Neural cell (in vitro differentiated cells): Measurements from ENCODE around the gene HDGFL3. TPM values are rescaled to one million over a fixed set of nuclear protein-coding genes. Genes with fewer than 3 reads are reported as not detected.

Source experiments
- H2AFZ ChIP-seq: fragments of 200-600, 300-800 bp; sonication (generic), shearing (Covaris generic); 2 replicates; pipeline ENCODE4 v1.6.0; 2014; ENCODE audit warnings: low read depth, mild to moderate bottlenecking, antibody characterized with exemption, low read length, moderate library complexity
- H3F3A ChIP-seq: fragments of 200-600 bp; shearing (Covaris generic); 2 replicates; pipeline ENCODE4 v1.6.1; 2016; ENCODE audit warnings: mild to moderate bottlenecking, moderate library complexity, mixed read lengths, antibody characterized with exemption, low read length; ENCODE audit not compliant: insufficient read depth, poor library complexity, severe bottlenecking
- H3K27ac ChIP-seq: fragments of 200-600, 300-800 bp; sonication (generic), shearing (Covaris generic); 2 replicates; pipeline ENCODE4 v1.5.1; 2014; ENCODE audit warnings: mild to moderate bottlenecking, low read length, moderate library complexity
- H3K27me3 ChIP-seq: fragments of 300-800, 200-600 bp; sonication (generic), shearing (Covaris generic); 2 replicates; pipeline ENCODE4 v1.6.0; 2014; ENCODE audit warnings: mild to moderate bottlenecking, low read depth, low read length, moderate library complexity; ENCODE audit not compliant: insufficient read depth
- H3K36me3 ChIP-seq: fragments of 300-800, 200-600 bp; sonication (generic), shearing (Covaris generic); 2 replicates; pipeline ENCODE4 v1.5.1; 2014; ENCODE audit warnings: mild to moderate bottlenecking, antibody characterized with exemption, low read length, moderate library complexity; ENCODE audit not compliant: insufficient read depth
- H3K4me2 ChIP-seq: fragments of 300-800, 200-600 bp; sonication (generic), shearing (Covaris generic); 2 replicates; pipeline ENCODE4 v1.6.0; 2014; ENCODE audit warnings: mild to moderate bottlenecking, low read length
- H3K4me3 ChIP-seq: fragments of 300-800, 200-600 bp; sonication (generic), shearing (Covaris generic); 2 replicates; pipeline ENCODE4 v1.5.1; 2014; ENCODE audit warnings: mild to moderate bottlenecking, low read length, moderate library complexity
- H3K79me2 ChIP-seq: fragments of 200-600 bp; shearing (Covaris generic); replicated peaks from 2 replicates; pipeline ENCODE4 v1.6.0; 2014; ENCODE audit warnings: mild to moderate bottlenecking, low read length, moderate library complexity; ENCODE audit not compliant: insufficient read depth
- H3K9ac ChIP-seq: fragments of 300-800, 200-600 bp; sonication (generic), shearing (Covaris generic); 2 replicates; pipeline ENCODE4 v1.6.1; 2016; ENCODE audit warnings: mild to moderate bottlenecking, low read length, mixed read lengths
- H3K9me2 ChIP-seq: fragments of 200-600 bp; shearing (Covaris generic); 2 replicates; pipeline ENCODE4 v1.6.1; 2016; ENCODE audit warnings: mild to moderate bottlenecking, low read length, mixed read lengths; ENCODE audit not compliant: insufficient read depth
- H3K9me3 ChIP-seq: fragments of 200-600, 300-800 bp; sonication (generic), shearing (Covaris generic); 2 replicates; pipeline ENCODE4 v1.6.1; 2016; ENCODE audit warnings: mild to moderate bottlenecking, mixed run types, low read length, moderate library complexity, mixed read lengths
- H4K20me1 ChIP-seq: fragments of 200-600 bp; shearing (Covaris generic); 2 replicates; pipeline ENCODE4 v1.6.1; 2016; ENCODE audit warnings: mild to moderate bottlenecking, mixed run types; ENCODE audit not compliant: insufficient read depth
- CTCF ChIP-seq: fragments of 450-650 bp; IDR thresholded peaks from 2 replicates; pipeline ENCODE4 v1.5.1; 2014; ENCODE audit warnings: antibody characterized with exemption, mild to moderate bottlenecking, moderate library complexity; ENCODE audit not compliant: poor library complexity, severe bottlenecking
- EP300 ChIP-seq: fragments of 450-650 bp; conservative IDR thresholded peaks from 2 replicates; pipeline ENCODE4 v1.6.1; 2014; ENCODE audit warnings: antibody characterized with exemption, mild to moderate bottlenecking, moderate library complexity; ENCODE audit not compliant: poor library complexity, severe bottlenecking
- EZH2 ChIP-seq: fragments of 200-600, 300-800 bp; shearing (Covaris generic), sonication (generic); IDR thresholded peaks from 2 replicates; pipeline ENCODE4 v1.6.1; 2014; ENCODE audit warnings: antibody characterized with exemption, low read length, borderline replicate concordance, mild to moderate bottlenecking; ENCODE audit not compliant: insufficient read depth, poor library complexity, severe bottlenecking
- POLR2AphosphoS5 ChIP-seq: IDR thresholded peaks from 2 replicates; pipeline ENCODE4 v1.6.1; 2012
- RAD21 ChIP-seq: fragments of 450-650 bp; conservative IDR thresholded peaks from 2 replicates; pipeline ENCODE4 v1.6.1; 2014; ENCODE audit warnings: antibody characterized with exemption, mild to moderate bottlenecking, moderate library complexity
- REST ChIP-seq: IDR thresholded peaks from 2 replicates; pipeline ENCODE4 v1.6.1; 2012; ENCODE audit warnings: borderline replicate concordance
- SMC3 ChIP-seq: fragments of 450-650 bp; conservative IDR thresholded peaks from 2 replicates; pipeline ENCODE4 v1.6.1; 2014; ENCODE audit warnings: antibody characterized with exemption, mild to moderate bottlenecking, moderate library complexity; ENCODE audit not compliant: poor library complexity
- TAF1 ChIP-seq: IDR thresholded peaks from 2 replicates; pipeline ENCODE4 v1.6.1; 2012; ENCODE audit warnings: low read depth
- polyA plus RNA-seq: library from polyadenylated mRNA; depleted of rRNA; stranded (reverse); fragments of >200 nt; gene quantifications from 2 replicates; pipeline ENCODE4 v1.2.3, GENCODE V29; 2014

HDGFL3 gene
- polyA plus RNA-seq, 1 donor from 2014 or later, result 339 TPM

GRCh38 chr15:83094583-83094982 lies 113.0 kb downstream of the HDGFL3 start:
- H3K9me3 ChIP-seq, result no peaks in the 10 kb centered on the region
- H3K4me2 ChIP-seq, result no peak overlapping the region
- H2AFZ ChIP-seq, result no peak overlapping the region

GRCh38 chr15:83092309-83092976 lies 115.2 kb downstream of the HDGFL3 start:
- Histone ChIP-seq H3K4me2 (no peak overlapping the region), H3K27me3 (no peaks in the 10 kb centered on the region), H2AFZ (no peak overlapping the region), H3K9me2 (no peaks in the 10 kb centered on the region), H4K20me1 (no peaks in the 10 kb centered on the region), H3K9me3 (no peaks in the 10 kb centered on the region), H3K9ac (no peak overlapping the region), H3K36me3 (peaks cover 4% of the 10 kb centered on the region), H3K4me3 (no peak overlapping the region), H3F3A (no peaks in the 10 kb centered on the region), H3K27ac (no peak overlapping the region), H3K79me2 (no peaks in the 10 kb centered on the region)
- TF ChIP-seq EP300 (no peak), CTCF (no peak), SMC3 (no peak), POLR2AphosphoS5 (no peak), TAF1 (no peak), REST (no peak)

More at GRCh38 chr15:83094583-83094982, 113.0 kb downstream of the HDGFL3 start:
- Histone ChIP-seq H3K36me3 (peaks cover 4% of the 10 kb centered on the region), H3K9me2 (no peaks in the 10 kb centered on the region), H3K27me3 (no peaks in the 10 kb centered on the region), H3K79me2 (no peaks in the 10 kb centered on the region), H3K9ac (no peak overlapping the region), H3K27ac (no peak overlapping the region), H3K4me3 (no peak overlapping the region), H3F3A (no peaks in the 10 kb centered on the region), H4K20me1 (no peaks in the 10 kb centered on the region)
- TF ChIP-seq RAD21 (no peak), EZH2 (no peak), POLR2AphosphoS5 (no peak), CTCF (no peak), REST (no peak), TAF1 (no peak), SMC3 (no peak)
